NCI-H2227 treated with DMSO at 0.1 percent for 48 hours (cell line): ENCODE results near the gene NAB1.

Experiments used
- DNase-seq: peaks from one replicate; lab custom pipeline; 2025; lab: John Stamatoyannopoulos, UW

Gene NAB1

GRCh38 chr2:190716176-190716807 is 67.4 kb downstream of the NAB1 start:
- no peak for DNase-seq

GRCh38 chr2:190717306-190717705 is 68.4 kb downstream of the NAB1 start:
- no peak for DNase-seq

DNA sequence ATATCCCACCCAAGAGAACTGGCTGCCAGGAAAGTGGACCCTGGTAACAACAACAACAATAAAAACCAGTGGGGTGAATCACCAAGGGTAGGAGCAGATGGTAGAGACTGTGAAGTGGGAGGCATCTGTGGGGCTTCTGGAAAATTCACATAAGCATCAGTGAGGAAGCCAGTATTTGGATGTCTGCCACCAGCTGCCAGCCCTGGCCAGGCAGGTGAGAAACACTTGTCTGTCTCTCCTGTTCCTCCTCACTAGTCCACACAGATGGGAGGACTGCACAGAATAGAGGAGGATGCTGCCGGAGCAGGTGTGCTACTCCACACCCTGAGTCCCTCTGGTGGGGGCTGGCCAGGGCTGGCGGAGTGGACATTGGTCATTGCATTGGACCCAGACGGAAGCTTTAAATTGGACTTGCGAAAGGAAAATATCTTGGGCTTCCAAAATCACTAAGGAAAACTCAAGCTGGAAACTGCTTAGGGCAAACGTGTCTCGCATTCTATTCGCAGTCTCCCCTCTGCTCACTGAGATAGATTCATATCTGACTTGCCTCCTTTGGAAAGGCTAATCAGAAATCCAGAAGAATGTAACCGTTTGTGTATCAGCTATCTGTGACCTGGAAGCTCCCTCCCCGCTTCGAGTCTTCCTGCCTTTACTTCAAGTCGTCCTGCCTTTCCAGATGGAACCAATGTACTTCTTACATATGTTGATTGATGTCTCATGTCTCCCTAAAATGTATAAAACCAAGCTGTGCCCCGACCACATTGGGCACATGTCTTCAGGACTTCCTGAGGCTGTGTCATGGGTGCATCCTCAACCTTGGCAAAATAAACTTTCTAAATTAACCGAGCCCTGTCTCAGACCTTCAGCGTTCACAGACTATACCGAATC is 69.1 kb downstream of the NAB1 start:
- no peak for DNase-seq

- DNase-seq, result no peak
Observed at GRCh38 chr2:190718652-190719526, 70.0 kb downstream of the NAB1 start.

- no peak for DNase-seq
Observed at GRCh38 chr2:190720276-190720675, 71.4 kb downstream of the NAB1 start.

DNA sequence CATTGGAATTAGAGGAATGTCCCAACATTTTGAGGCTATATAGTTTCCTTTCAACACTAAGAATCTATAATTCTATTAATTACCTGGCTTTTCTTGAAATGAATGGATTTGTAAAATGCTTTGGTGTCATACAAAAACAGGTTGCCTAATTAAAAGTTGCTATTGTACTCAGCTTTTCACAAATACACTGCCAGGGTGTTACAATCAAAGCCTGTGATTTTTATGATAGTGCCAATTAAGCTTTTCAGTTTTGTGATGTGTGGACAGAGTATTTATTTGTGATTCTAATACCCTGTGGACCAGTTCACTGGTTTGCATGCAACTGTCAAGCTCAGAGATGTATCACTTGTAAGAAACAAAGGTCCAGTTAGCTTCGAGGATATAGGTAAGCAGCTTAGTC is 71.8 kb downstream of the NAB1 start:
- no peak for DNase-seq

DNA sequence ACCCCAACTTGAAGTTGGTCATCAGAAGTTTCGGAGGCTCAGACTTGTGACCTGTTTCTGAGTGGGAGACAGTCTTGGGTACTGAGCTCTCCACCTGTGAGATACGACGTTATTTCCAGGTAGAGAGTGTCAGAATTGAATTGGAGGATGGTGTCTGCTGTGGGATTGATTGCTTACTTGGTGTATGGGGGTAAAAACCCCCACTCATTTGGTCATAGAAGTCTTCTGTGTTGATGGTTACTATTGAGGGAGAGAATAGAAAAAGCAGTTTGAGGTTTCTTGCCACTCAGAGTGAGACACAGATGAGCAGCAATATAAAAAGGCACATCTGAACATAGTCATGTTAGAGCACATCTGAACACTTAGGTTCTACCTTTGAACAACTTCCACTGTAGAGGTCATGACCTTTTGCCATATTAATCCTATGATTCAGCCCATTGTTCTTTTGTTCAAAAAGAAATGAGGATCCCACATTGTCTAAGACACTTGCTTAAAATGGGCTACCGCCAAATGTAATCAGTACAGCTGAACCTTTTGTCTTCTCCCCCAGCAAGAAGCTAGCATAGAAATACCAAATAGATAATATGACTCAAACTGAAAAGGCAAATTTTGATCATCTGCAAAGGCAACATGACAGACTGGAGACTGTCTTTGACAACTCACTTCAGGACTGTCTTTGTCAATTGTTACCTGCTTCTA is 73.3 kb downstream of the NAB1 start:
- no peak for DNase-seq

- DNase-seq, result no peak
Observed at GRCh38 chr2:190722835-190723234, 74.0 kb downstream of the NAB1 start.

GRCh38 chr2:190723397-190724090 is 74.7 kb downstream of the NAB1 start:
- no peak for DNase-seq

- no peak for DNase-seq
Observed at GRCh38 chr2:190726255-190726654, 77.4 kb downstream of the NAB1 start.

DNA sequence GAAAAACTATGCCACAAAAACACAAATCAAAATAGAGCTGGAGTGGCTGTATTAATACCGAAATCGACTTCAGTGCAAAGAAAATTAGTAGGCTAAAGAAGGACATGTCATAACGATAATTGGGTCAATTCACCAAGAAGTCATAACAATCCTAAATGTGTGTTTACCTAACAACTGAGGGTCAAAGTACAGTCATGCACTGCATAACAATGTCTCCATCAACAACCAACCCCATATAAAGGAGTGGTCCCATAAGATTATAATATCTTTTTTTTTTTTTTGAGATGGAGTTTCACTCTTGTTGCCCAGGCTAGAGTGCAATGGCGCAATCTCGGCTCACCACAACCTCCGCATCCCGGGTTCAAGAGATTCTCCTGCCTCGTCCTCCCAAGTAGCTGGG is 87.5 kb downstream of the NAB1 start:
- no peak for DNase-seq

GRCh38 chr2:190740449-190740848 is 91.6 kb downstream of the NAB1 start:
- no peak for DNase-seq
